Measurements from ENCODE around the gene THUMPD3.

Gene THUMPD3

GRCh38 chr3:9361691-9362388, 1.0 kb upstream of the THUMPD3 start:
- no peak for DNase-seq

GRCh38 chr3:9369508-9369907, 6.7 kb downstream of the THUMPD3 start:
- DNase-seq, result no peak

- no peak for DNase-seq
Observed at GRCh38 chr3:9373465-9373864, 10.6 kb downstream of the THUMPD3 start.

GRCh38 chr3:9377981-9378380, 15.1 kb downstream of the THUMPD3 start:
- DNase-seq, result no peak

GRCh38 chr3:9379327-9379726, 16.5 kb downstream of the THUMPD3 start:
- DNase-seq, result no peak

- no peak for DNase-seq
Observed at GRCh38 chr3:9380014-9380413, 17.2 kb downstream of the THUMPD3 start.

GRCh38 chr3:9384141-9384828, 21.4 kb downstream of the THUMPD3 start:
- no peak for DNase-seq

GRCh38 chr3:9385187-9386077, 22.6 kb downstream of the THUMPD3 start:
- no peak for DNase-seq

GRCh38 chr3:9386078-9386459, 23.2 kb downstream of the THUMPD3 start:
- DNase-seq, result no peak

- no peak for DNase-seq
Observed at GRCh38 chr3:9386501-9387321, 23.9 kb downstream of the THUMPD3 start.

GRCh38 chr3:9387322-9387655, 24.4 kb downstream of the THUMPD3 start:
- DNase-seq, result no peak

- DNase-seq, result no peak
Observed at GRCh38 chr3:9388142-9388541, 25.3 kb downstream of the THUMPD3 start.

- DNase-seq, result no peak
Observed at GRCh38 chr3:9388562-9389272, 25.9 kb downstream of the THUMPD3 start.

GRCh38 chr3:9390265-9390888, 27.5 kb downstream of the THUMPD3 start:
- no peak for DNase-seq

- no peak for DNase-seq
Observed at GRCh38 chr3:9392041-9392440, 29.2 kb downstream of the THUMPD3 start.

GRCh38 chr3:9395570-9396300, 32.9 kb downstream of the THUMPD3 start:
- DNase-seq, result no peak

- DNase-seq, result peak in 1 of 2 experiments; percentile 34
Observed at GRCh38 chr3:9396301-9396631, 33.4 kb downstream of the THUMPD3 start.

GRCh38 chr3:9396632-9397331, 33.9 kb downstream of the THUMPD3 start:
- peak; percentile 94 to 95 for DNase-seq

GRCh38 chr3:9397332-9397905, 34.6 kb downstream of the THUMPD3 start, which contains the start of gene SETD5:
SETD5 (plus strand) TSS chr3:9397615; CDS start chr3:9428939, 31,324 bp downstream.
- DNase-seq, result peak; percentile 84 to 91
